ENCODE results near the gene GPR132. TPM values are rescaled to one million over a fixed set of nuclear protein-coding genes. Genes with fewer than 3 reads are reported as not detected.
"Not testable (repeated sequence)": the region's sequence is repeated elsewhere in the genome, so short reads cannot be mapped to it uniquely, and the experiment has no call there.

GPR132 gene
- 0.20 and 0.24 TPM in 2 replicates for total RNA-seq (2021)
- long read RNA-seq: 0 reads

GRCh38 chr14:105065280-105066228 lies at the start of gene GPR132:
GPR132 (minus strand) TSS chr14:105065430; CDS start chr14:105055420, 10,010 bp downstream.
- peak; percentile 28 for DNase-seq
- Histone ChIP-seq H3K79me2 (ENCODE audit: insufficient read depth, low read length) (no peaks in the 10 kb centered on the region), H3K9me3 (ENCODE audit: control insufficient read depth, low read depth, low read length) (no peaks in the 10 kb centered on the region), H3K4ac (ENCODE audit: low read depth, low read length) (no peak within 1 kb of the TSS), H3K23ac (ENCODE audit: insufficient read length, low read depth, low read length) (no peak within 1 kb of the TSS), H3K56ac (ENCODE audit: insufficient read length, low read depth, low read length) (no peak within 1 kb of the TSS), H2BK5ac (ENCODE audit: insufficient read length, low read length) (no peak within 1 kb of the TSS), H3K14ac (ENCODE audit: insufficient read depth, low read length) (no peak within 1 kb of the TSS; the same call in 1 of the 2 replicates), H3K18ac (ENCODE audit: insufficient read length, low read depth, low read length) (no peak within 1 kb of the TSS), H3K23me2 (ENCODE audit: insufficient read length, low read depth, low read length, poor library complexity, severe bottlenecking) (no peaks in the 10 kb centered on the region), H4K8ac (replicated peaks; ENCODE audit: insufficient read length, low read depth, low read length) (no peak within 1 kb of the TSS), H3K27me3 (ENCODE audit: insufficient read depth, low read length) (no peaks in the 10 kb centered on the region), H3K27ac (ENCODE audit: insufficient read length, low read depth, low read length) (no peak within 1 kb of the TSS), H4K20me1 (ENCODE audit: control insufficient read depth, insufficient read depth, insufficient read length) (no peaks in the 10 kb centered on the region), H2BK120ac (ENCODE audit: low read depth, low read length, poor library complexity, severe bottlenecking) (no peak within 1 kb of the TSS), H3T11ph (ENCODE audit: low read length) (no peak within 1 kb of the TSS), H3K9ac (ENCODE audit: extremely low read depth, insufficient read length, low read length) (no peak within 1 kb of the TSS), H3K4me2 (ENCODE audit: insufficient read depth, insufficient read length, low read length) (no peak within 1 kb of the TSS), H3K4me1 (ENCODE audit: insufficient read depth, low read length) (no peaks in the 10 kb centered on the region), H4K91ac (ENCODE audit: insufficient read length, low read depth, low read length) (no peak within 1 kb of the TSS), H2BK15ac (ENCODE audit: low read depth, low read length) (no peak within 1 kb of the TSS), H2BK12ac (ENCODE audit: insufficient read length, low read depth, low read length) (no peak within 1 kb of the TSS), H3K79me1 (ENCODE audit: insufficient read depth, low read depth, low read length, poor library complexity, severe bottlenecking) (no peaks in the 10 kb centered on the region), H2AK5ac (ENCODE audit: insufficient read length, low read length) (no peak within 1 kb of the TSS), H2BK20ac (ENCODE audit: low read depth, low read length, poor library complexity, severe bottlenecking) (no peak within 1 kb of the TSS), H2AFZ (ENCODE audit: low read length) (no peak within 1 kb of the TSS), H4K5ac (ENCODE audit: insufficient read length, low read depth, low read length) (no peak within 1 kb of the TSS)
- WGBS (ENCODE audit: extremely low coverage, insufficient read length, low lambda C conversion rate): no CpG with 5 or more reads among the region's 22 CpGs
- Mint-ChIP-seq H3K9me3 (no peaks in the 10 kb centered on the region), H3K4me1 (peaks cover 4 to 8% of the 10 kb centered on the region in 2 experiments; a peak in 2 of 4 replicates), H3K27ac (no peak within 1 kb of the TSS; a peak in 1 of 7 replicates), H3K4me3 (no peak within 1 kb of the TSS; a peak in 1 of 5 replicates), H3K27me3 (ENCODE audit: low read depth) (peaks cover 12% of the 10 kb centered on the region), H3K36me3 (ENCODE audit: insufficient read depth in 1 of 3, low read depth in 3 of 3) (no peaks in the 10 kb centered on the region)
- no peak for TF ChIP-seq CTCF (conservative IDR thresholded peaks at IDR 0.05)

GRCh38 chr14:105109243-105109642 lies 44.0 kb upstream of the GPR132 start:
- H3K4me2 ChIP-seq (ENCODE audit: insufficient read depth, insufficient read length, low read length); H3K36me3 Mint-ChIP-seq (ENCODE audit: insufficient read depth in 1 of 3, low read depth in 3 of 3); H2BK20ac ChIP-seq (ENCODE audit: low read depth, low read length, poor library complexity, severe bottlenecking); H3K9ac ChIP-seq (ENCODE audit: extremely low read depth, insufficient read length, low read length); H3K27me3 ChIP-seq (ENCODE audit: insufficient read depth, low read length); H3K9me3 ChIP-seq (ENCODE audit: control insufficient read depth, low read depth, low read length); H3K18ac ChIP-seq (ENCODE audit: insufficient read length, low read depth, low read length); DNase-seq; H2BK15ac ChIP-seq (ENCODE audit: low read depth, low read length); H3K9me3 Mint-ChIP-seq; H3K4me1 Mint-ChIP-seq; H3K27ac ChIP-seq (ENCODE audit: insufficient read length, low read depth, low read length); H3K4me1 ChIP-seq (ENCODE audit: insufficient read depth, low read length); H2AK5ac ChIP-seq (ENCODE audit: insufficient read length, low read length); H3K23me2 ChIP-seq (ENCODE audit: insufficient read length, low read depth, low read length, poor library complexity, severe bottlenecking); H4K8ac ChIP-seq (replicated peaks; ENCODE audit: insufficient read length, low read depth, low read length); H2BK5ac ChIP-seq (ENCODE audit: insufficient read length, low read length); H2AFZ ChIP-seq (ENCODE audit: low read length); H3K4me3 Mint-ChIP-seq; H3K56ac ChIP-seq (ENCODE audit: insufficient read length, low read depth, low read length); H2BK120ac ChIP-seq (ENCODE audit: low read depth, low read length, poor library complexity, severe bottlenecking); H3K14ac ChIP-seq (ENCODE audit: insufficient read depth, low read length); H3T11ph ChIP-seq (ENCODE audit: low read length); H2BK12ac ChIP-seq (ENCODE audit: insufficient read length, low read depth, low read length); H3K4ac ChIP-seq (ENCODE audit: low read depth, low read length); H4K91ac ChIP-seq (ENCODE audit: insufficient read length, low read depth, low read length); H4K5ac ChIP-seq (ENCODE audit: insufficient read length, low read depth, low read length); H4K20me1 ChIP-seq (ENCODE audit: control insufficient read depth, insufficient read depth, insufficient read length); H3K27ac Mint-ChIP-seq; H3K79me1 ChIP-seq (ENCODE audit: insufficient read depth, low read depth, low read length, poor library complexity, severe bottlenecking); H3K23ac ChIP-seq (ENCODE audit: insufficient read length, low read depth, low read length); H3K79me2 ChIP-seq (ENCODE audit: insufficient read depth, low read length): not testable (repeated sequence)
- no CpG with 5 or more reads among the region's 8 CpGs for WGBS (ENCODE audit: extremely low coverage, insufficient read length, low lambda C conversion rate)
- H3K27me3 Mint-ChIP-seq (ENCODE audit: low read depth): peaks cover 33% of the 10 kb centered on the region

Data from H9 (cell line).